GM23338 (cell line): ENCODE measurements around the gene SORCS3. TPM values are rescaled to one million over a fixed set of nuclear protein-coding genes. Genes with fewer than 3 reads are reported as not detected.

ENCODE experiments used
- ATAC-seq: fragments of 200-7000 bp; cut with Tn5 transposase; 3 replicates; pipeline ENCODE4 v1.9.1; 2020
- DNase-seq: peaks from one replicate; pipeline ENCODE4 v3.0.0-alpha.2; 2015; ENCODE audit warnings: low spot score
- H2AFZ ChIP-seq: fragments of 200-600 bp; sonication (generic); 2 replicates; pipeline ENCODE4 v1.8.0; 2016; ENCODE audit warnings: antibody characterized with exemption, mild to moderate bottlenecking, moderate library complexity
- H3F3A ChIP-seq: fragments of 200-600 bp; sonication (generic); replicated peaks from 2 replicates; pipeline ENCODE4 v1.8.0; 2017; ENCODE audit warnings: antibody characterized with exemption, mixed run types, low read depth
- H3K27ac ChIP-seq: fragments of 200-600 bp; sonication (generic); 2 replicates; pipeline ENCODE4 v1.6.1; 2016; ENCODE audit warnings: low read depth
- H3K27me3 ChIP-seq: fragments of 200-600 bp; sonication (generic); 2 replicates; pipeline ENCODE4 v1.8.0; 2016; ENCODE audit warnings: mild to moderate bottlenecking, mixed run types, moderate library complexity; ENCODE audit not compliant: insufficient read depth
- H3K36me3 ChIP-seq: fragments of 200-600 bp; sonication (generic); 2 replicates; pipeline ENCODE4 v1.8.0; 2016; ENCODE audit warnings: mild to moderate bottlenecking; ENCODE audit not compliant: insufficient read depth
- H3K4me1 ChIP-seq: fragments of 200-600 bp; sonication (generic); 2 replicates; pipeline ENCODE4 v1.8.0; 2016; ENCODE audit warnings: mild to moderate bottlenecking, moderate library complexity; ENCODE audit not compliant: insufficient read depth
- H3K4me2 ChIP-seq: fragments of 200-600 bp; sonication (generic); 2 replicates; pipeline ENCODE4 v1.7.1; 2017; ENCODE audit warnings: mixed run types
- H3K4me3 ChIP-seq: fragments of 200-600 bp; sonication (generic); 2 replicates; pipeline ENCODE4 v1.6.1; 2016; ENCODE audit warnings: mixed run types
- H3K79me2 ChIP-seq: fragments of 200-600 bp; sonication (generic); replicated peaks from 2 replicates; pipeline ENCODE4 v1.8.0; 2017; ENCODE audit warnings: mild to moderate bottlenecking; ENCODE audit not compliant: insufficient read depth
- H3K9me2 ChIP-seq: fragments of 200-600 bp; sonication (generic); 2 replicates; pipeline ENCODE4 v1.8.0; 2017; ENCODE audit not compliant: insufficient read depth
- H4K20me1 ChIP-seq: fragments of 200-600 bp; sonication (generic); replicated peaks from 2 replicates; pipeline ENCODE4 v1.8.0; 2017; ENCODE audit warnings: mild to moderate bottlenecking; ENCODE audit not compliant: insufficient read depth
- H3K27ac Mint-ChIP-seq: 2 replicates; pipeline ENCODE4 v1.8.0; 2020; ENCODE audit warnings: inconsistent platforms, mild to moderate bottlenecking, moderate library complexity, mixed read lengths
- H3K27me3 Mint-ChIP-seq: 3 replicates; pipeline ENCODE4 v1.8.0; 2022; ENCODE audit warnings: low read depth, mild to moderate bottlenecking, moderate library complexity, mixed read lengths, inconsistent platforms; ENCODE audit not compliant: insufficient read depth, poor library complexity
- H3K36me3 Mint-ChIP-seq: 3 replicates; pipeline ENCODE4 v1.8.0; 2021; ENCODE audit warnings: low read depth, mild to moderate bottlenecking, inconsistent platforms, moderate library complexity, mixed read lengths
- H3K4me1 Mint-ChIP-seq: 3 replicates; pipeline ENCODE4 v1.8.0; 2020; ENCODE audit warnings: mild to moderate bottlenecking, inconsistent platforms, mixed read lengths
- H3K4me3 Mint-ChIP-seq: 3 replicates; pipeline ENCODE4 v1.8.0; 2021; ENCODE audit warnings: moderate library complexity, mild to moderate bottlenecking, inconsistent platforms, mixed read lengths
- H3K9me3 Mint-ChIP-seq: 3 replicates; pipeline ENCODE4 v1.8.0; 2020; ENCODE audit warnings: moderate library complexity, mild to moderate bottlenecking, inconsistent platforms, mixed read lengths
- CREB1 ChIP-seq: fragments of 250-450 bp; sonication (Bioruptor Pico); IDR thresholded peaks from 2 replicates; pipeline ENCODE4 v1.5.0; 2020; ENCODE audit warnings: low read depth, mild to moderate bottlenecking, moderate library complexity
- CTCF ChIP-seq, 2 experiments: fragments of 200-600 bp in 1 of 2; sonication (generic) in 1 of 2; conservative IDR thresholded peaks; 2 replicates each; pipeline versions ENCODE4 v1.5.1 to v1.6.1; 2016 to 2017; ENCODE audit warnings: antibody characterized with exemption in 2 of 2, low read depth in 2 of 2, mild to moderate bottlenecking in 2 of 2, moderate library complexity in 1 of 2
- ETS1 ChIP-seq: IDR thresholded peaks from 2 replicates; pipeline ENCODE4 v1.6.1; 2016; ENCODE audit warnings: antibody characterized with exemption
- EZH2 ChIP-seq: fragments of 200-600 bp; sonication (generic); IDR thresholded peaks from one replicate; pipeline ENCODE4 v1.8.0; 2017; ENCODE audit warnings: antibody characterized with exemption, mild to moderate bottlenecking, low read depth; ENCODE audit not compliant: unreplicated experiment
- EZH2phosphoT487 ChIP-seq: fragments of 200-600 bp; sonication (generic); IDR thresholded peaks from one replicate; pipeline ENCODE4 v1.8.1; 2018; ENCODE audit warnings: antibody characterized with exemption; ENCODE audit not compliant: unreplicated experiment
- NANOG ChIP-seq: IDR thresholded peaks from 2 replicates; pipeline ENCODE4 v1.6.1; 2016; ENCODE audit warnings: antibody characterized with exemption, borderline replicate concordance
- POLR2AphosphoS5 ChIP-seq: IDR thresholded peaks from 2 replicates; pipeline ENCODE4 v1.6.1; 2016; ENCODE audit warnings: antibody characterized with exemption, low read depth
- REST ChIP-seq: IDR thresholded peaks from one replicate; pipeline ENCODE4 v1.6.1; 2018; ENCODE audit warnings: antibody characterized with exemption; ENCODE audit not compliant: unreplicated experiment
- STAT1 ChIP-seq: IDR thresholded peaks from one replicate; pipeline ENCODE4 v1.6.1; 2016; ENCODE audit warnings: antibody characterized with exemption; ENCODE audit not compliant: unreplicated experiment
- ZNF462 ChIP-seq: fragments of 250-450 bp; sonication (Bioruptor Pico); IDR thresholded peaks from 2 replicates; pipeline ENCODE4 v1.5.0; 2020; ENCODE audit warnings: mild to moderate bottlenecking, moderate library complexity
- polyA plus RNA-seq: library from polyadenylated mRNA; unstranded; fragments of >200 nt; fragmentation: Nextera tagmentation; extraction: Ambion mirVana; gene quantifications from 2 replicates; pipeline ENCODE4 v1.2.1, GENCODE V29; 2016
- total RNA-seq: library from RNA; depleted of rRNA; stranded (reverse); fragments of >200 nt; shearing (Covaris generic); gene quantifications from 2 replicates; pipeline ENCODE4 v1.2.3, GENCODE V29; 2014

Gene SORCS3
- total and polyA plus RNA-seq, 2 experiments from 2014 or later: 0.37 to 1.4 TPM

- Histone ChIP-seq H3K27me3 (no peaks in the 10 kb centered on the region), H2AFZ (no peak overlapping the region), H3K4me3 (no peak overlapping the region), H3K36me3 (no peaks in the 10 kb centered on the region), H4K20me1 (no peaks in the 10 kb centered on the region), H3K9me2 (0 out of 2 replicates have a peak, but pooled peaks cover under 1% of the 10 kb centered on the region), H3K27ac (no peak overlapping the region), H3K4me2 (no peak overlapping the region), H3K4me1 (no peaks in the 10 kb centered on the region), H3F3A (no peaks in the 10 kb centered on the region), H3K79me2 (no peaks in the 10 kb centered on the region)
- no peak for ATAC-seq
- Mint-ChIP-seq H3K36me3 (no peaks in the 10 kb centered on the region), H3K4me1 (peaks cover 2% of the 10 kb centered on the region), H3K4me3 (no peak overlapping the region), H3K27me3 (peaks cover 1% of the 10 kb centered on the region), H3K9me3 (no peaks in the 10 kb centered on the region), H3K27ac (no peak overlapping the region)
- TF ChIP-seq EZH2: no peak
- no peak for DNase-seq
These were observed 499.5 kb downstream of the SORCS3 start for GRCh38 chr10:105140600-105140999.

- no peak overlapping the region for H3K27ac Mint-ChIP-seq
- no peaks in the 10 kb centered on the region for H3F3A ChIP-seq
- no peak overlapping the region for H2AFZ ChIP-seq
- no peak overlapping the region for H3K4me3 ChIP-seq
- no peak overlapping the region for H3K4me3 Mint-ChIP-seq
- H3K4me1 ChIP-seq: no peaks in the 10 kb centered on the region
- ATAC-seq (no peak), DNase-seq (no peak)
- no peaks in the 10 kb centered on the region for H3K27me3 ChIP-seq
- no peaks in the 10 kb centered on the region for H3K36me3 Mint-ChIP-seq
- no peaks in the 10 kb centered on the region for H3K79me2 ChIP-seq
- no peaks in the 10 kb centered on the region for H3K9me3 Mint-ChIP-seq
- H3K27ac ChIP-seq: no peak overlapping the region
- no peak overlapping the region for H3K4me2 ChIP-seq
- peaks cover 1% of the 10 kb centered on the region for H3K27me3 Mint-ChIP-seq
- H3K4me1 Mint-ChIP-seq: peaks cover 7% of the 10 kb centered on the region
- H3K9me2 ChIP-seq: 0 out of 2 replicates have a peak, but pooled peaks cover 7% of the 10 kb centered on the region
- H3K36me3 ChIP-seq: no peaks in the 10 kb centered on the region
- H4K20me1 ChIP-seq: no peaks in the 10 kb centered on the region
- TF ChIP-seq STAT1: no peak
- no peak for TF ChIP-seq CREB1 (CRISPR knock-in tag)
- no peak for TF ChIP-seq EZH2
- no peak for TF ChIP-seq NANOG
- no peak for TF ChIP-seq ZNF462
- TF ChIP-seq CTCF (conservative IDR thresholded peaks at IDR 0.05; ENCODE audit: low read depth in 2 of 2): no peak
- TF ChIP-seq POLR2AphosphoS5: no peak
- no peak for TF ChIP-seq EZH2phosphoT487
- no peak for TF ChIP-seq REST
- no peak for TF ChIP-seq ETS1
These were observed 504.6 kb downstream of the SORCS3 start for GRCh38 chr10:105145711-105146110.
